Astrocyte of the cerebellum (primary cell): ENCODE data around the gene FAF1.

Source experiments
- DNase-seq: peaks from one replicate; pipeline ENCODE4 v3.0.0-alpha.2; 2011; ENCODE audit warnings: low read depth
- H3K4me3 ChIP-seq: 2 replicates; pipeline ENCODE4 v1.5.1; 2011; ENCODE audit warnings: mild to moderate bottlenecking, low read depth, low read length, moderate library complexity
- CTCF ChIP-seq: IDR thresholded peaks from 2 replicates; pipeline ENCODE4 v1.5.1; 2012; ENCODE audit warnings: low read length, low read depth, moderate library complexity, mild to moderate bottlenecking; ENCODE audit errors: missing control alignments
- in situ Hi-C: cut with HindIII; loops from 2 replicates; pipeline ENCODE4 v1.10.0; 2017; ENCODE audit warnings: low sequenced_read_pairs

Gene FAF1

GRCh38 chr1:50812346-50812745 lies 147.7 kb downstream of the FAF1 start:
- TF ChIP-seq CTCF = no peak
- H3K4me3 ChIP-seq = no peak overlapping the region
- DNase-seq = no peak
- in situ Hi-C loops = no loop called here

GRCh38 chr1:50808296-50808695 lies 151.8 kb downstream of the FAF1 start:
- in situ Hi-C loops = no loop called here
- TF ChIP-seq CTCF = no peak
- DNase-seq = no peak
- no peak overlapping the region for H3K4me3 ChIP-seq

- TF ChIP-seq CTCF = no peak
- in situ Hi-C loops = no loop called here
- no peak overlapping the region for H3K4me3 ChIP-seq
- DNase-seq = no peak
Observed at GRCh38 chr1:50796272-50796671, 163.8 kb downstream of the FAF1 start.

GRCh38 chr1:50793521-50793920 lies 166.5 kb downstream of the FAF1 start:
- TF ChIP-seq CTCF = no peak
- in situ Hi-C loops = no loop called here
- H3K4me3 ChIP-seq = no peak overlapping the region
- DNase-seq = no peak

GRCh38 chr1:50787266-50787665 lies 172.8 kb downstream of the FAF1 start:
- no peak for DNase-seq
- H3K4me3 ChIP-seq = no peak overlapping the region
- no peak for TF ChIP-seq CTCF
- in situ Hi-C loops = no loop called here

- no peak overlapping the region for H3K4me3 ChIP-seq
- no peak for DNase-seq
- in situ Hi-C loops = no loop called here
- no peak for TF ChIP-seq CTCF
Observed at GRCh38 chr1:50783286-50783685, 176.8 kb downstream of the FAF1 start.

GRCh38 chr1:50780797-50781196 lies 179.3 kb downstream of the FAF1 start:
- no peak overlapping the region for H3K4me3 ChIP-seq
- DNase-seq = no peak
- in situ Hi-C loops = no loop called here
- TF ChIP-seq CTCF = no peak
